AG20443 (cell line): Measurements from ENCODE around the gene TP53AIP1.

Experiments used
- DNase-seq: peaks from one replicate; pipeline ENCODE4 v3.0.0; 2012; ENCODE audit warnings: low spot score, mixed read lengths

TP53AIP1 gene

DNA sequence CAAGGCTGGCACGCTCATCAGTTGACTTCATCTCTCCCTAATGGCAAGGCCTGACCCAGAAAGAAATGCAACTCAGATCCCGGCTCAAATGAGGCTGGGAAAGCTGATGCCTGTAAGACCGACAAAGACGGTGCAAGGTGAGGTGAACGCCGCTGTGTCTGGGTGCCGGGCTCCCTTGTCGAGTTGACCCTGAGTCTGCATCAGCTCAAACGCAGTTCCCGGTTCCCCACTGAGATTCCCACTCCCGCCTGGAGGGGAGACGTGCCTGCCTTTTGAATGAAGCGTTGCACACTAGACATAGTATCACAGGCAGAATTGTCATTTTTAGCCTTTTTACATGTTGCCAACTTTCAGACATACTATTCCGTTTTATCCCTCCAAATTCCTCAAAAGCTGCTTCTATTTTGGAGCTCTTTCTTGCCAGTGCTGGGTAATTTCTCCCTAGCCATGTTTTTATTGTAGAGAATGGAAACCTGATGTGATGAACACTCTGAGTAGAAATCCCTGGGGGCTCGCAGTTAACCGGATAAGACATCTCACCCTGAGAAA lies 831 bp upstream of the TP53AIP1 start:
- no peak for DNase-seq

DNA sequence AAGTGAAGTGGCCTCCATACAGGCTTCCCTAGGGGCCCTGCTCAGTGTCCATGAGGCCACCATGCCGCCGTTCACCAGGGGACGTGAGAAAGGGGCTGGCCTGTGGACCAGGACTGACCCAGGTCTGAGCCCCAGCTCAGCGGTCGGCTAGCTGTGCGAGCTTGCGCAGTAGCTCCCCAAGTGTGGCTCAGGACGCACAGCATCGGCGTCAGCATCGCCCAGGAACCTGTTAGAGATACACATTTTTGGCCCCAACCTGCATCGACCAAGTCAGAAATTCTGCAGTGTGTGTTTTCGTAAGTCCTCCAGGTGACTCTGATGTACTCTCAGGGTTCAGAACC lies 429 bp downstream of the TP53AIP1 start:
- DNase-seq = no peak

DNA sequence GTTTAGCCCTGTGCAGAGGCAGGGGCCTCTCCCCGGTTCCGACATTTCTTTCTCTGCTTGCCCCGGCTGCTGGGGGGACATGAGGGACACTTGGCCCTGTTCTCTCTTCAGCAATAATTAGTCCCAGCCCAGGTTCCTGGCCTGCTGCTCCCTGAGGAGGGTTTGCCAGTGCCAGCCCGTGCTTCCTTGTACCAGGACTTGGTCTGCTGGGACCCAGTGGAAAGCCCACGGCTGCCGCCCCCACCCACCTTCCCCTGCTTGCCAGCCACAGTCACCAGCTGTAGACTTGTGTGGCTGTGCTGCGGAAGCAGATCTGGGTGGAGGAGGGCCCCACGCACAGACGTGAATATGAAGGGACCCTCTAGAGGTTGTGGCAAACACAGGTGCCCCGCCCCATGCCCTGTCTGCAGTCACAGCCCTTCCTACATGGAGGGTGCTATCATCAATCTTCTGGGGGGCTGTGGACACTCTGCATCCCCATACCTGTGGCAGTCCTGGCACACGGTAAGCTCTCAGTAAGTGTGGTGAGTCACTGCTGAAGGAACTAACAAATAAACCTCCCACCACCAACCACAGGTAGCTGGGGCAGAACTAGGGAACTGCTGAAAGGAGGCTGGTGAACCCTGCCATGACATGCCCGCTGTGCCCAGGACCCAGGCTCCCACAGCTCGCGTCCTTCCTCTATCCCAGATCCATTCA lies 949 bp downstream of the TP53AIP1 start:
- no peak for DNase-seq

DNA sequence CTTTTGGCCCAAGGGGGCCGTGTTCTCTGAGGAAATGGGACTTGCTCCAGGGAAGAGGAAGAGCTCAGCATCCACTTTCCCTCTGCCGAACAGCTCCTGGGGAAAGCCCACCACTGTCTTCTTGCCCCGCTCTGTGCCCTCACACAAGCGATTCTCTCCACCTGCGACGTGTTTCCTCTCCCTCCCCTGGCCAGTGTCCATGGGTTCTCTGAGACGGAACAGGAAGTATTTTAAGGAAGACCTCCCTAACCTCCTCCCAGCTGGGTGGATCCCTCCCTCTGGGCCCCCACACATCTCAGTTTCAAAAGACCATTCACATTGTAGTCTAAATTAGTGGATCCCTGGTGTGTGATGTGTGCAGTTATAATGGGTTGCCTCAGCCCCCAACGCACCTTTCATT lies 1.6 kb downstream of the TP53AIP1 start:
- DNase-seq = no peak

DNA sequence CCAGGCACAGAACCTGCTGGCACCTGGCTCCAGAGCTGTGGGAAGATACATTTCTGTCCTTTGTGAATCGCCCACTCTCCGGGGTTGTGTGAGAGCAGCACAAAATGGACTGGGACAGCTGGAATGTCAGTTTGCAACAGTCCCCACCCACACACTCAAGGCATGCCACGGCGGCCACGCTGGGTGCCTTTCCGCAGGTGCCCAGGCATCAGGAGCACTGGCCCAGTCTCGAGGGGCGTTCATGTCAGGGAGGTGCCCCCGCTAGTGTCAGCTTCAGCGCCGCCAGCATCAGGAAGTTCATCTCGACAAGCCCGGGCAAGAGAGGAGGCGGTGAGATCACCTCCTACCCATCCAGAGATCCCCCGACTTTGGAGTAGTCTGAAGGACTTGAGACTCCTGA lies 2.1 kb downstream of the TP53AIP1 start:
- DNase-seq = no peak

DNA sequence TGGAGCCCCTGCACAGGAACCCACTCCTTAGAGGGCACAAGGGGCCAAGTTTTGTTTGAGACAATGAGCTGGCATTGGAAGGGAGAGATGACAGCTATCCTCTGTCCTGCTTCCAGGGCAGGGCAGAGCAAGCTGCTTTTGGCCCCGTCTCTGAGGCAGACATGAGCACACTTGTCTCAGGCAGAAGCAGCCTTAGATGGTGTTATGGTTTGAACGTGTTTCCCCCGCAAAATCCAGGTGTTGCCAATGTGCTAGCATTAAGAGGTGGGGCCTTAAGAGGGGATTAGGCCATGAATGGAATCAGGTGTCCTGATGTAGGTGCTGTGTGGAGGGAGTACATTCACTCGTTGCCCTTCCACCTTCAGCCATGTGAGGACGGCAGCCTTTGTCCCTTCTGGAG lies 2.5 kb downstream of the TP53AIP1 start:
- DNase-seq = no peak

DNA sequence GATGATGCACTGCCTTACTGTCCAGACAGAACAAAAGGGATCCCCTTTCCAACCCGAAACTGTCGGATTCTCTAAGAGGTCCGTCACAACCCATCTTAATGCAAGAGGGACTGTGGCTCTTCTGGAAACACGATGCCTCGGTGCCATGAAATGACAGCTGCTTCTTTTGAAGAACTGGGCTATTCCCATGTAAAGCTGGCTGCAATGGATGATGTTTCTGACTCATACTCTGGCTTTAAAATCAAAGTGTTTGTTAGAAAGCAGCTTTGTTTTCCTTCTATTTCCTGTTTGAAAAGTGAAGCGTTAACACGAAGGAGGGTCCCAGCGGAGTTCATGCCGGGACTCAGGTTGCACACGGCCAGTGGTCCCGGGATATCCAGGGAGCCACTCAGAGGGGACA lies 3.1 kb downstream of the TP53AIP1 start:
- no peak for DNase-seq

DNA sequence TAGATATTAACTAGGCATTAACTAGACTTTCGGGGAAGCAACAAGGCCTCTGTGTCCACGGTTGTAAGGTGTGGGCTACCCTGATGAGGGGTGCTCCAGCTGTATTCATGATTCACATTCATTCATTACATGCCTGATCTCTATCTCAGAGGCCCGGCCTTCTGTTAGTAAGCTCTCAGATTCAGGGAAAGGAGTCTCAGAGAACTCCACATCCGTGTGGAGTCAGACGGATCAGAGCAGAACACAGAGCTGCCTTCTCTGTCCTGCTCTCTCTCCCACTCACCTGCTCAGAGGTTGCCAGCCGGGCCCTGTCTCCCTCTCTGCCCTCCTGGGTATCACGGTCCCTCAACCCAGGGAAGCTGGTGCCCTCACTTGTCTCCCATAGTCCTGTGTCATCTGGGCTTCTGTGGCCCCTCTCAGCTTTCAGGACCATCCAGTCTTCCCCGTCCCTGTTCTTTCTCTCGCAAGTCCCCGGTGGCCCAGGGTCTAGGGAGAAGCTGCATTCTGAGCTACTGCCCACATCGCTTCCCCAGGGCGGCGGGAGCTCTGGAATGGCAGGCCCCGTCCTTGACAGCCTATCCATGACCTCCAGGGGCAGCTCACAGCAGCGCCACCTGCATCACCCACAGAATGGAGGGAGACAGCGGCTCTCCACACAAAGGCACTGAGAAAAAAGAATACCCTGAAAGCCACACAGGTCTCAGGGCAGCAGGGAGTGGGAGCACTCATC lies 4.3 kb downstream of the TP53AIP1 start:
- DNase-seq = no peak

DNA sequence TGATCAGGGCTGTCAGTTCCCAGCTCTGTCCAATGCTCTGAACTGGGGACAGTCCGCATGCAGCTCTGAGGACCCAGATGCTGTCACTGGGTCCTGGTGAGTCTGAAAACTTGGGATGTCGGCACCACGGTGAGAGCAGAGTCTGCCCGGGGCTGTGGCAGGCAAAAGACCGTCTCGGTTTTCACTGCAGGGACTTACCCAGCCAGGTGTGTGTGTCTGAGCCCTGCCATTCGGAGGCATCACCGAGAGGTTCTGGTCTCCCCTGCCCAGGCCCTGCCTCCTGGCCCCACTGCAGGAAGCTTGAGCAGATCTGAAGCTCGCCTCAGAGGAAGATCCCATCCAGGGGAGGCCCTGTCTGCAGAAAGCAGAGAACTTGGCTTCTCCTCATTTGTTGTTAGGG lies 5.2 kb downstream of the TP53AIP1 start:
- DNase-seq = no peak

DNA sequence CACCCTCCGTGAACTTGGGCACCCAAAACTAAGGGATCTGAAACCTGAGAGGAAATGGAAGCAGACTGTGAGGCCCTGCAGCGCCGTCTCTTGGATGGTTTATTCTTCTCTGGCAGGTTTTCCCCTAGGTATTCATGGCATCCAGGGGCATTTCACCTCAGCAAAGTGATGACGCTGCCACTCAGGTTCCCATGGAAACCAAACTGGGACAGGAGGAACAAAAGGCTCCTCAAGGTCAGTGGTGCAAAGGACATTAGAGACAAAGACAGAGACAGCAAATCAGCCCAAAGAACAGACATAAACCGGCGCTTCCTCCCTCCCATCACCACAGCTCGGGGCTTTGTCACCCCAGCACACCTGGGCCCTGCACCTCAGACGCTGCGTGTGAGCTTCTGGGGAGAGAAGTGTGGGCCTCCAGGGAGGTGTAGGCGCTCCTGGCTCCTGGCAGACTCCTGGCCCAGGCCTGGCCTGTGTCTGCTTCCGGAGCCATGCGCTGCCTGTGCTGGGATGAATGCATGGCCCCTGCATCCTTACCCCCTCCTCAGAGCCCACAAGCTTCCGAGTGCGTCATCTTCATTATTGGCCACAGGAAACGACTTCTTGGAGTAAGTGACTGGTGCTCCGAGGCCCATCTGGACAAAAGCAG lies 5.9 kb downstream of the TP53AIP1 start:
- no peak for DNase-seq

DNA sequence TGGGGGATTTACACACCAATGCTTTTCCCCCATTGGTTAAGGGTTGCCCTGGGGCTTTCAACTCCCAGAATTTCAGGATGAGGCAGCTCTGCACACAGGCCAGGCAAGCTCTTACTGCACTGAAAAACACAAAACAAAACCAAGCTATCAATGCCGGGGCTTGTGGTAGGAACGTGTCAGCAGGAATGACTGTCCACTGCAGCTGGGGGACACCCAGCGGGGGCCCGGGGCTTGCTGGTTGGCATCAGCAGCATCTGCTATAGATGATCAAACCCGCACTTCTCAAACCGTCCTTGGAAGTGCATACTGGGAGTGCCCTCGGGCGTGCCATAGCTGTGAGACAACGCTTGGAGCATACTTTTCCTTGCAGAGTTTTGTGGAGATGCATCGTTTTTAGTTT lies 7.7 kb downstream of the TP53AIP1 start:
- no peak for DNase-seq

DNA sequence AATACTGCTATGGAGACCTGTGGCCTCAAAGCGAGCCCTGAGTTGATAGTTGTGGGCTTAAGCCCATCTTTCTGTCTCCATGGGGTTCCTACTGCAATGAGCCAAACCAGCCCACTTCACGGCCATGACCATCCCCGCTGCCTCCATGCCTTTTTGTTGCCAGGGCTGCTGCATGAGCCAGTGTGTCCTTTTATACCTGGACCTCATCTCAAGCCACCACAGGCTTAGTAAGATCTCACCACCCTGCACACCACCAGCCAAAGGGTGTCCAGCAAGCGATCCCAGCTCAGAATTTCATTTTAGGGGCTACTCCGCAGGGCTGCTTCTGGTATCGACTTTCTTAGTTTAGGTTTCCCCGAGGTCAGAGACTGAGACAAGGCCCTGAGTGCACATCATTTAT lies 8.3 kb downstream of the TP53AIP1 start:
- no peak for DNase-seq

DNA sequence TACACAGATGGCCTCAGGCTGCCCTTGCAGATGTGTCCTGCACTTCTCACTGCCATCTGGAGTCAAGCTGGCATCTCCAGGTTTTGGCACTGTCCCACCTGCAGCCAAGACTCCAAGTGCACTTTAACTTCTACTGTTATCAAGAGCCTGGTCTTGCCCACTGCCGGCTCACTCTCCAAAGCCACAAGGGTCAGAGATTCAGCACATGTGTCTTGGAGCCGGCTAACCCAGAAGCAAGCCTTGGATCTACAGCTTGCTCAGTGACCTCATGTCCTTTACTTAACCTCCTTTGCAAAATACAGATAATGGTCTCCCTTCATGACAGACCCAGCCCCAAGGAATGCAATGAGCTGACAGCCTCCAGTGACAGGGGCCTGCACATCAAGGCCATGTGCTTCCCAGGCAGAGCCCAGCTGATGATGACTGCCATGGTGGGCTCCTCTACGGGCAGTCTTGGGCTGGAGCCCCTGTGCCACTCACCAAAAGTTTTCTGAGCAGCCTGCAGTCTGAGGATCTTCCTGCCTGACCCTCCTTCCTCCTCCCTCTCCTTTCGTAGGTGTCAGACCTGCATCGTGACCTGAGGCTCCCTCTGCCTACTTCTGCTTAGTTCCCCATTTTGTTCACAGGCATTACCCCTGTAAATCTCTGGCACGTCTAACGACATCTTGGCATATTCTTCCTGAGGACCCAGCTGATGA lies 9.0 kb downstream of the TP53AIP1 start:
- DNase-seq = no peak

DNA sequence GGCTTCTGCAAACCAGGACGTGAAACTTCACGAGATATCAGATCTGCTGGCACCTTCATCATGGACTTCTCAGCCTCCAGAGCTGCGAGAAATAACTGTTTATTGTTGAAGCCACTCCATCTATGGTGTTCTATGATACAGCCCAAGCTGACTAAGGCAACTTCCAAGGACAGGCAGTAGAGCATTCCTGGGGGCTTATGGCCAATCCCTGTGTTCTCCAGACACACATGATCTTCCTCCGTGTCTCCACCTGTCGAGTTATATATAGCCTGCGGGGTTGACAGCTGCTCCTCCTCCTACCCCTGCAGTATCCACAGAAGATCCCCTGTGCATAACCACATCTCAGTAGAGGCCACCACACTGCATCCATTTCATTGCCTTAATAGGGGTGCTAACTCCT lies 11.0 kb downstream of the TP53AIP1 start:
- no peak for DNase-seq

DNA sequence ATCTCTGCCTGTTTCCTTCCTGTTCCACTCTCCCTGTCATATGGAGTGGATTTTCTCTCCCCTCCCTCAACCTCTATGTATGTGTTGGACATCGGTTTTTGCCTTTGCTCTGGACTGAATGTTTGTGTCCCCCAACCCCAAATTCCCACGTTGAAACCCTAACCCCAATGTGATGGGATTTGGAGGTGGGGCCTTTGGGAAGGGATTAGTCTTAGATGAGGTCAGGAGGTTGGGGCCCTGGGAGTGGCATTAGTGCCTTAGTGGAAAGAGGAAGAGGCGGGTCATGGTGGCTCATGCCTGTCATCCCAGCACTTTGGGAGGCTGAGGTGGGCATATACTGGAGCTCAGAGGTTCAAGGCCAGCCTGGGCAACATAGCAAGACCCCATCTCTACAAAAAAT lies 11.6 kb downstream of the TP53AIP1 start:
- DNase-seq = no peak

DNA sequence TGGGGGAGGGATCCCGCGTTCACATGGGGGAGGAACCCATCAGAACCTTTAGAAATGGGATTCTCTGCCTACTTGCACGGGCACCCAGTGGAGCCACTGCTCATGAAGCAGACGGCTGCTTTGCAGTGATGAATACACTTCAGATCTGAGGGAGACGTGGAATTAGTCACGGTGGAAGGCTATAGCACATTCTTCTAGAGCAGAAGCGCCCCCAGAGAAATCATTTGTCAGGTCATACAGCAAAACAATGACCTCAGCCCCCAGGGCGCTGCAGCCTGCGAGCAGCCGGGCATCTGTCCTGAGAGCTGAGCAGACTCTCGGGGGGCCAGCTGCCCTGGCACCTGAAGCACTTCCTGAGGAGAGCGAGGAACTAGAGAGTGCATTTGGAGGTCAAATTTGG lies 12.7 kb downstream of the TP53AIP1 start:
- no peak for DNase-seq

DNA sequence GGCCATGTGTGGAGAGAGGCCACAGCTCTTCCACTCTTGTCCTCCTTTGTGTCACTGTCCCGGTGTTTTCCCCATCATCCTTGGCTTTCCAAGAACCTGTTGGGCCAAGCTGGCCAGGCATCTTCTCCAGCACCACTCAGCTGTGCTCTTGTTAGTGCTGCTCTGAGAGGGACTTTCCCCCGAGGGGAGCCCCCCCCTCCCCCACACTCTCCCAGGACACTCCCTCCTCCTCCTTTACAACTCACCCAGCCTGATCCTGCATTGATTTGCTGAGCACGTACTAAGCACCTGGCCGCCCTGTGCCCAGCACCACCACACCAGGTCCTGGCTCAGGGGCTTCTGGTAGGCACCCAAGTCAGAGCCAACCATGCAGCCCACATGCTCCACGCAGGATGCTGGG lies 13.2 kb downstream of the TP53AIP1 start:
- DNase-seq = no peak

DNA sequence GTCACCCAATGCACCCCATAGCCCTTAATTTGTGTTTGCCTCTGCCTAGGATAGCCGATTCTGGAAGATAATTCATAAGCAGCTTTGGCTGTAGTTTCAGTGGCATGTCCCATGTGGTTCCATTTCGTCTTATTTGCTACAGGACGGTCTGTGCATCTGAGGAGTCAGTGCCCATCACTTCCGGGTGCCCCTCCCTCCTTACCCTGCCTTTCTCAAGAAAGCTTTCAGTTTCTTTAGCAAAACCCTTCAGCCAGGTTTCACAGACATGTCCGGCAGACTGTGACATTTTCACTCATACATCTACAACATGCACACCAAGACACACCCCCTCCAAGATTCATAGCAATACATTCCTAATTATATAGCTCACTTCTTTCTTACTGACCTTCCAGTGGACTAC lies 14.3 kb downstream of the TP53AIP1 start:
- DNase-seq = no peak

DNA sequence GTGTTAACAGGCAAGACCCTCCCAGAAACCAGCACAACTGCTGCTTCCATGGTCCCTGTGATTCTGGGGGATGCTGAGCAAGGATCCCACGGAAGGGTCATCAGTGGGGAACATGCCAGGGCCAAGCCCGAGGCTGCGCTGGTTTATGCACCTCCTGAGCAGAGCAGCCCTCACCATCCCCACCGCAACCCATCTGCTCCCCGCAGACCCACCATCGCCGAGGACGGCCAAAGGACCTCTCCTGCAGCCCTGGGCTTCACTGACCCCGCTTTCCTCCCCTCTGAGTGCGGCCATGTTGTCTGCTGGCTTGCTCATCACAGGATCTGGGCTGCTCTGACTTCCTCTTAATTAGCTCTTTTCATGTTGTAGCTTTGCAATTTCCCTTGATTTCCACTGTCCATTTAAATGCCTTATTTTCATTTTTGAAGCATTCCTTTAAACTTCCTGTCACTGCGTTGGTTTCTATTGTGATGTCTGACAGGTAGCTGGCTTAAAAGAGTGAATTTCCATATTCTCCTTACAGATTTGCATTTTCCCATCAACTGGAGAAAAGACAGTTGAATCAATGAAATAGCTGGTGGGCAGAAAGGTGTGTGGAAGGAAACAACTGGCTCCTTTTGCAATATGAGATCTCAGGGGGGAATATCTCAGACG lies 14.9 kb downstream of the TP53AIP1 start:
- no peak for DNase-seq

DNA sequence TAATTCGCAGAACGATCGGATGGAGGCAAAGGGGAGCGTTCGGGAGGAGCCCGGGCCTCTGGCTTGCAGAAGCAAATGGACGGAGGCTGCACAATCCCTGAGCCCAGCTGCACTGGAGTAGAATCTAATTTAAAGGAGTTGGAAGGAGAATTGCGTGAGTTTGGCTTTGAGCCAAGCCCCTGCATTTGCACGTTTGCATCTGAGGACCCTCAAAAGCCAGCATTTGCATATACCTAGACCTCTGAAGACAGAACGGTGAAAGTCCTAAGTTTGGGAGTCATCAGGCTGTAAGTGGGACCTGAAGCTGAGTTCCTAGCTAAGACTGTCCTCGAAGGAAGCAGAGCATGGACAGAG lies 15.6 kb downstream of the TP53AIP1 start:
- no peak for DNase-seq

DNA sequence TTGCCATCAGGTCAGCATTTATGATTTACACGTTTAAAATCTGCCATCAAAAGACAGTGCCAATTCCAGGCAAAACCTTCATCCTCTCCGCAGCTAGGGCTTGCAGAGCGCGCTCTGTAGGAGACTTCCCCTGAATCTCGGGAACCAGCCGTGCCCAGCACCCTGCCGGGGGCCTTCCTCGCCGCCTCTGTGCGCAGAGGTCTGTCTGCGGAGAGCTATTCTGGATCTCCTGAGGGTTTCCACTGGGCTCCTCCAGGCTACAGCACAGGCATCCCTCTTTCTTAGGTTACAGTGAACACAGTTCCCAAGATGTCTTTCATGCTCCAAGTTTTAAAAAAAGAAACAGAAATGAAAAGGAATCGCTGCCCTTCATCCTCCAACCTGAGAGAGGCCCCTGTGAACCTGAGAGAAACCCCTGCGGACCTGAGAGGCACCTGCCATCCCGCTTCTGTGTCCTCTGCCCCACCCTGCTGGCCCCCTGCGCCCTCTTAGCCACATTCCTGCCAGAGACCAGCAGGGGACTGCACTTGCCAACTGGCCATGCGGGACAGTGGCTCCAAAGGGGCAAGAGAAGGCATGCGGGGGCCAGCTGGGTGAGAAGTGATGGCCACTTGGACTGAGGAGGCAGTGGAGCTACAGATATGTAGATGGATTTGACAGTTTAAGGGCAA lies 16.1 kb downstream of the TP53AIP1 start:
- DNase-seq = no peak

DNA sequence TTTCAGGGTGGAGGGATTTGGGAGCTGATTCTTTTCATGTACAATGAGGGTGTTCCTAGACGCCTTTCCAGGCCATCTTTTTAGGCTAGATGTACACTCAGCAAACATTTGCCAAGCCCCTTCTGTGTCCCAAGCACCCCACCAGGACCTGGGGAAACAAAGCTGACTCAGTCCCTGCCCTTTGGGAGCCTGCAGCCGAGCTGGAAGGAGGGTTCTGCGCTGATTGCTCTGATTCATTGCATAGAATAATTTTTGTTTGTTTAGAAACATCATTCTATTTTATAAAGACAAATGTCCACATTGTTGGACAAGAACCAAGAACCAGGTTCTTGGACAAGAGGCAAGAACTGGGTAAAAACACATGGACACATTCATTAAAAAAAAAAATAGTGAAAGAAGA lies 16.7 kb downstream of the TP53AIP1 start:
- DNase-seq = no peak
